Pancreas (tissue), 10 donors: ENCODE measurements around the gene LRBA. TPM values are rescaled to one million over a fixed set of nuclear protein-coding genes. Genes with fewer than 3 reads are reported as not detected.

Experiments
- ATAC-seq, 4 donors: fragments of 200-7000 bp; cut with Tn5 transposase; one replicate each; pipeline versions ENCODE4 v1.8.0 to v1.9.1; 2020; ENCODE audit warnings: mild to moderate bottlenecking in 4 of 4, moderate library complexity in 4 of 4
- DNase-seq, 6 donors: peaks; one replicate each; pipeline ENCODE4 v3.0.0-alpha.2; 2020
- FAIRE-seq: peaks from 2 replicates; lab custom pipeline; 2012; peaks lifted over from hg19 to GRCh38; lab: Jason Lieb, UNC
- H3K27ac ChIP-seq, 4 donors: fragments of 200-600 bp; sonication (generic); 1 replicate in 3 of 4; 2 replicates in 1 of 4; pipeline versions ENCODE4 v1.5.0 to v1.8.0; 2020
- H3K27me3 ChIP-seq, 4 donors: fragments of 200-600 bp; one replicate each; pipeline ENCODE4 v1.8.0; 2021
- H3K36me3 ChIP-seq, 3 donors: fragments of 200-600 bp; sonication (generic) in 1 of 3; one replicate each; pipeline versions ENCODE4 v1.5.0 to v1.8.0; 2020 to 2021
- H3K4me1 ChIP-seq, 3 donors: fragments of 200-600 bp; one replicate each; pipeline ENCODE4 v1.8.0; 2021
- H3K4me3 ChIP-seq, 4 donors: fragments of 200-600 bp; sonication (generic) in 2 of 4; one replicate each; pipeline versions ENCODE4 v1.5.0 to v1.8.0; 2020 to 2021
- H3K9me3 ChIP-seq, 4 donors: fragments of 200-600 bp; one replicate each; pipeline ENCODE4 v1.8.0; 2021
- WGBS, 2 donors: extraction: QIAGEN DNeasy Blood & Tissue Kit; methylation state at CpG; one replicate each; pipeline ENCODE4 v1.1.7; 2013; 5-methylcytosine and 5-hydroxymethylcytosine counted together
- intact Hi-C, 3 donors: fragments of 100-400 bp; cut with DNase I; formaldehyde crosslinking; loops; one replicate each; pipeline versions ENCODE4 v1.11.1 to v1.14.2; 2022
- polyA plus RNA-seq, 2 donors: library from polyadenylated mRNA; stranded (reverse); fragments of 200-250 nt; gene quantifications; one replicate each; pipeline ENCODE4 v1.2.3, GENCODE V29; 2013
- total RNA-seq, 6 donors: library from RNA; stranded (reverse); fragmentation: NEBNext Ultra II Directional in 4 of 6; extraction: Animal tissue kit (Norgen Biotek cat#: 25700) in 4 of 6; gene quantifications; one replicate each; pipeline versions ENCODE4 v1.2.1 to v1.2.4, GENCODE V29; 2021 to 2023
- TF ChIP-seq, protein P1 (sequence below), 4 donors: fragments of 200-600 bp; sonication (generic) in 3 of 4; IDR thresholded peaks; one replicate each; pipeline versions ENCODE4 v1.5.0 to v1.8.0; 2021; ENCODE audit warnings: antibody characterized with exemption in 4 of 4
- donor health status: healthy with polysubstance abuse.
- donor health status: DM: no; HTN: no; CAD: no; lungs with moderate emphysema.
- donor health status: DM: no; HTN: no; CAD: no.
- donor health status: control.
- donor health status: control.
- donor health status: Bipolar disorder and iron deficiency.
- donor health status: DM: yes; HTN: yes; CAD: no.
- donor health status: DM: no; HTN: no; CAD: no.
- donor health status: DM: no; HTN: no; CAD: no.
- donor health status: DM: yes; HTN: yes; CAD: no.

Gene LRBA
- total and polyA plus RNA-seq, 8 donors = 6.6 to 35.3 (median 22.3) TPM

DNA sequence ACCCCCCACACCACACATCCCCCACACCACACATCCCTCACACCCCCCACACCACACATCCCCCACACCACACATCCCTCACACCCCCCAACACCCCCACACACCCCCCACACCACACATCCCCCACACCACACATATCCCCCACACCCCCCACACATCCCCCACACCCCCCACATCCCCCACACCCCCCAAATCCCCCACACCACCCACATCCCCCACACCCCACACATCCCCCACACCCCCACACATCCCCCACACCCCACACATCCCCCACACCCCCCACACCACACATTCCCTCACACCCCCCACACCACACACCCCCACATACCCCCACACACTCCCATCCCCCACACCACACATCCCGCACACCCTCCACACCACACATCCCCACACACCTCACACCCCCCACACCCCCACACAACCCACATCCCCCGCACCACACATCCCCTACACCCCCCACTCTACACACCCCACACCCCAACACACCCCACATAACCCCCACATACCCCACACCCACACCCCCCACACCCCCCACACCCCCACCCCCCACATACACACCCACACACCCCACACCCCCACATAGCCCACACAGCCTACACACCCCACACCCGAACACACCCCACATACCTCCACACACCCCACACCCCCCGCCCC lies 764.0 kb downstream of the LRBA start:
- no peaks in the 10 kb centered on the region for H3K4me1 ChIP-seq
- 81 to 91% methylated on average over 4 of the region's 4 CpGs for WGBS, 2 donors
- FAIRE-seq (no peak), ATAC-seq (no peak), DNase-seq (peak in 1 of 6 donors; percentile 64)
- no peak overlapping the region for H3K4me3 ChIP-seq
- H3K27me3 ChIP-seq = no peaks in the 10 kb centered on the region
- H3K27ac ChIP-seq = no peak overlapping the region
- TF ChIP-seq, protein P1, sequence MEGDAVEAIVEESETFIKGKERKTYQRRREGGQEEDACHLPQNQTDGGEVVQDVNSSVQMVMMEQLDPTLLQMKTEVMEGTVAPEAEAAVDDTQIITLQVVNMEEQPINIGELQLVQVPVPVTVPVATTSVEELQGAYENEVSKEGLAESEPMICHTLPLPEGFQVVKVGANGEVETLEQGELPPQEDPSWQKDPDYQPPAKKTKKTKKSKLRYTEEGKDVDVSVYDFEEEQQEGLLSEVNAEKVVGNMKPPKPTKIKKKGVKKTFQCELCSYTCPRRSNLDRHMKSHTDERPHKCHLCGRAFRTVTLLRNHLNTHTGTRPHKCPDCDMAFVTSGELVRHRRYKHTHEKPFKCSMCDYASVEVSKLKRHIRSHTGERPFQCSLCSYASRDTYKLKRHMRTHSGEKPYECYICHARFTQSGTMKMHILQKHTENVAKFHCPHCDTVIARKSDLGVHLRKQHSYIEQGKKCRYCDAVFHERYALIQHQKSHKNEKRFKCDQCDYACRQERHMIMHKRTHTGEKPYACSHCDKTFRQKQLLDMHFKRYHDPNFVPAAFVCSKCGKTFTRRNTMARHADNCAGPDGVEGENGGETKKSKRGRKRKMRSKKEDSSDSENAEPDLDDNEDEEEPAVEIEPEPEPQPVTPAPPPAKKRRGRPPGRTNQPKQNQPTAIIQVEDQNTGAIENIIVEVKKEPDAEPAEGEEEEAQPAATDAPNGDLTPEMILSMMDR (IDR thresholded peaks at IDR 0.05) = no peak
- intact Hi-C loops = no loop called here
- no peaks in the 10 kb centered on the region for H3K36me3 ChIP-seq
- no peaks in the 10 kb centered on the region for H3K9me3 ChIP-seq

DNA sequence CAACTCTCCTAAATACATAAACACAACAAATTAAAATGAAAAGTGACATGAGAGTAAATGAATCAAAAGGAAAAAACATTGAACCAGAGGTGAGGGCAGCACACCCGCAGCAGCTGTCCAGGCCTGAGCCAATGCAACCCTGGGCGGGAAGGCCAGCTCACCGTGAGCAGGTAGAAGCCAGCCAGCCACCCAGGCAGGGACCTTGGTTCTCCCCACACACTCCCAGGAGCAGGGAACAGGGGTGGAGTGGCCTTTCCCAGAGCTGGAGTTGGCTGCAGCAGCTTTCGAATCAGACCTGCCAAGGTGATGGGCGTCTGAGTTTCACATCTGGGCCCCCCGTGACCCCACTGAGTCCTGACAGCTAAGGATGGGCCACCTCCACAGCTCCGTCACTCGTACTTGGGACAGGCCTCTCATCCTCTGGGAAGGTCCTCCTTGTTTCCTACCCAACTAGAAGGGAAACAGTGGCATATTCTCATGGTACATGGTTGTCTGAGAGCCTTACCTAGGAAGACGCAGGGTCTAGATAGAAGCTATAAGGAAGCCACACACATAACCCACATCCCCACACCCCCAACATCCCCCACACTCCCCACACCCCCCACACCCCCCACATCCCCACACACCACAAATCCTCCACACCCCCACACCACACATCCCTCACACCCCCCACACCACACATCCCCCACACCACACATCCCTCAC lies 764.6 kb downstream of the LRBA start:
- Histone ChIP-seq H3K36me3 (no peaks in the 10 kb centered on the region), H3K9me3 (no peaks in the 10 kb centered on the region), H3K4me1 (no peaks in the 10 kb centered on the region), H3K4me3 (no peak overlapping the region), H3K27me3 (no peaks in the 10 kb centered on the region), H3K27ac (no peak overlapping the region)
- FAIRE-seq (no peak), ATAC-seq (no peak), DNase-seq (no peak)
- 94 to 97% methylated on average over 9 of the region's 9 CpGs for WGBS, 2 donors
- intact Hi-C loops = no loop called here
- TF ChIP-seq, protein P1 (IDR thresholded peaks at IDR 0.05) = no peak

DNA sequence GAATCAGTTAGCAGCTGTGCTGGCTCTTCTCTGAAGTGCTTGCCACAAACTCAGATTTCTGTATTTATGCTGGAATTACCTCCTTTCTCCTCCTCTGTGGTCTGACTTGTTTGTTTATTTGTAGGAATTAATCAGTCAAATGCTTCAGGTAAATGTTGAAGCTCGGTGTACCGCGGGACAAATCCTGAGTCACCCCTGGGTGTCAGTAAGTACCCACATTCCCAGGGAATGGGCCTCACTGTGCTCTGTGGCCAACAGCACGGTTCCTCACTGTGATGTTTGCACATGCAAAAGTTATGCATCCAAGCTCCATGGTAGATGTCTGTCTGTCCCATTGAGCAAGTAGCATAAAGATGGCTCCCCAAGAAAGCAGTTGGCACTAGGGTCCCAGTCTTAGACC lies 766.9 kb downstream of the LRBA start:
- ATAC-seq (no peak), FAIRE-seq (no peak), DNase-seq (no peak)
- H3K27ac ChIP-seq = no peak overlapping the region
- H3K4me3 ChIP-seq = no peak overlapping the region
- 82 to 91% methylated on average over 4 of the region's 4 CpGs for WGBS, 2 donors
- TF ChIP-seq, protein P1 (IDR thresholded peaks at IDR 0.05) = no peak
- H3K36me3 ChIP-seq = no peaks in the 10 kb centered on the region
- no peaks in the 10 kb centered on the region for H3K9me3 ChIP-seq
- intact Hi-C loops = loop anchor here in 1 of 3 donors (10.0 kb wide), 1 partner anchor 243 kb away; no protein-coding TSS in a partner anchor
- no peaks in the 10 kb centered on the region for H3K27me3 ChIP-seq
- H3K4me1 ChIP-seq = peaks cover 3 to 11% (median 8%) of the 10 kb centered on the region in 3 donors

DNA sequence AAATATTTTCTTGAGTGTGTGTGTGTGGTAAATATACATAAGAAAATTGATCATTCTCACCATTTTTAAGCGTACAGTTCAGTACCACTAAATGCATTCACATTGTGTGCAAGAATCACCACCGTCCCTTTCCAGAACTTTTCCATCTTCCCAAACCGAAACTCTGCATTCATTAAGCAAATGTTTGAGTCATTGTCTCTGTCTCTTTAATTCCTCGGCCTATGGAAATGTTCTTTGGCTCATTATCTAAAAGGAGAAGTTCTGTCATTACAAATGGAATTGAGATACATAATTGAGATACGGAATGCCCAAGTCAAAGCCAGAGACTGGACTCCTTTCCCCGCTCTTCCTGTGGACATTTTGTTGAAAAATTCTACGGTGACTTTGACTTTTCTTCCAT lies 767.9 kb downstream of the LRBA start:
- 94 to 97% methylated on average over 7 of the region's 7 CpGs for WGBS, 2 donors
- ATAC-seq (no peak), DNase-seq (no peak), FAIRE-seq (no peak)
- TF ChIP-seq, protein P1 (IDR thresholded peaks at IDR 0.05) = no peak
- Histone ChIP-seq H3K4me3 (no peak overlapping the region), H3K36me3 (no peaks in the 10 kb centered on the region), H3K9me3 (no peaks in the 10 kb centered on the region), H3K4me1 (peaks cover 3 to 11% (median 8%) of the 10 kb centered on the region in 3 donors), H3K27me3 (no peaks in the 10 kb centered on the region), H3K27ac (no peak overlapping the region)
- intact Hi-C loops = loop anchor here in 1 of 3 donors (10.0 kb wide), 1 partner anchor 242 kb away; no protein-coding TSS in a partner anchor
